Natural killer cell (primary cell): ENCODE results near the gene ATP6V1G2. TPM values are rescaled to one million over a fixed set of nuclear protein-coding genes. Genes with fewer than 3 reads are reported as not detected.
A peak's percentile ranks its signal among the peaks of the same experiment; 100 is the strongest.

Experiments
- ATAC-seq, 3 donors: fragments of 150-1000 bp in 2 of 3; fragments of 200-7000 bp in 1 of 3; cut with Tn5 transposase; 1 replicate in 1 of 3; 2 replicates in 2 of 3; pipeline ENCODE4 v1.10.0; 2021; ENCODE audit warnings: mild to moderate bottlenecking in 2 of 3, moderate library complexity in 2 of 3
- DNase-seq, 2 donors: peaks; one replicate each; pipeline versions ENCODE4 v3.0.0 to v3.0.0-alpha.2; 2013 to 2021; ENCODE audit warnings: mixed read lengths in 1 of 2
- H3K27ac ChIP-seq: one replicate; pipeline ENCODE4 v1.5.1; 2013; ENCODE audit warnings: mild to moderate bottlenecking, low read length
- H3K27me3 ChIP-seq: one replicate; pipeline ENCODE4 v1.6.1; 2013; ENCODE audit warnings: low read length; ENCODE audit not compliant: control insufficient read depth, insufficient read depth
- H3K36me3 ChIP-seq: one replicate; pipeline ENCODE4 v1.6.1; 2013; ENCODE audit warnings: low read length; ENCODE audit not compliant: control insufficient read depth, insufficient read depth
- H3K4me1 ChIP-seq: one replicate; pipeline ENCODE4 v1.6.1; 2013; ENCODE audit warnings: low read length; ENCODE audit not compliant: control insufficient read depth, insufficient read depth
- H3K4me3 ChIP-seq: one replicate; pipeline ENCODE4 v1.5.1; 2013; ENCODE audit warnings: low read length
- H3K9me3 ChIP-seq: one replicate; pipeline ENCODE4 v1.6.1; 2013; ENCODE audit warnings: low read length; ENCODE audit not compliant: control insufficient read depth, insufficient read depth
- H3K27ac Mint-ChIP-seq, 2 donors: one replicate each; pipeline ENCODE4 v1.8.0; 2022; ENCODE audit warnings: mild to moderate bottlenecking in 2 of 2, mixed read lengths in 2 of 2, moderate library complexity in 1 of 2
- H3K27me3 Mint-ChIP-seq, 2 donors: one replicate each; pipeline ENCODE4 v1.8.0; 2022; ENCODE audit warnings: low read depth in 2 of 2, mixed read lengths in 2 of 2
- H3K36me3 Mint-ChIP-seq: one replicate; pipeline ENCODE4 v1.8.0; 2022; ENCODE audit warnings: mixed read lengths
- H3K4me1 Mint-ChIP-seq, 2 donors: one replicate each; pipeline ENCODE4 v1.8.0; 2022; ENCODE audit warnings: mixed read lengths in 2 of 2
- H3K4me3 Mint-ChIP-seq: one replicate; pipeline ENCODE4 v1.8.0; 2022; ENCODE audit warnings: mild to moderate bottlenecking, moderate library complexity, mixed read lengths
- H3K9me3 Mint-ChIP-seq, 2 donors: one replicate each; pipeline ENCODE4 v1.8.0; 2022; ENCODE audit warnings: mixed read lengths in 2 of 2
- WGBS: methylation state at CpG from one replicate; pipeline ENCODE4 v1.1.7; 2013; ENCODE audit warnings: missing lambda C conversion rate; ENCODE audit not compliant: insufficient coverage; 5-methylcytosine and 5-hydroxymethylcytosine counted together
- intact Hi-C: fragments of 100-400 bp; cut with micrococcal nuclease; formaldehyde crosslinking; loops from one replicate; pipeline ENCODE4 v1.14.2; 2022
- total RNA-seq, 4 donors: library from RNA; stranded (reverse); fragments of 120-200 nt in 1 of 4; gene quantifications; one replicate each; pipeline versions ENCODE4 v1.2.3 to v1.2.4, GENCODE V29; 2013 to 2022
- TF ChIP-seq, protein P1 (sequence below): fragments of 200-600 bp; IDR thresholded peaks from one replicate; pipeline ENCODE4 v1.8.0; 2022; ENCODE audit warnings: antibody characterized with exemption

The ATP6V1G2 gene
- total RNA-seq, 3 donors from 2014 or later (not counting 1 experiment from before 2014, with no cell fraction given): 1.0 to 2.5 (median 2.1) TPM

DNA sequence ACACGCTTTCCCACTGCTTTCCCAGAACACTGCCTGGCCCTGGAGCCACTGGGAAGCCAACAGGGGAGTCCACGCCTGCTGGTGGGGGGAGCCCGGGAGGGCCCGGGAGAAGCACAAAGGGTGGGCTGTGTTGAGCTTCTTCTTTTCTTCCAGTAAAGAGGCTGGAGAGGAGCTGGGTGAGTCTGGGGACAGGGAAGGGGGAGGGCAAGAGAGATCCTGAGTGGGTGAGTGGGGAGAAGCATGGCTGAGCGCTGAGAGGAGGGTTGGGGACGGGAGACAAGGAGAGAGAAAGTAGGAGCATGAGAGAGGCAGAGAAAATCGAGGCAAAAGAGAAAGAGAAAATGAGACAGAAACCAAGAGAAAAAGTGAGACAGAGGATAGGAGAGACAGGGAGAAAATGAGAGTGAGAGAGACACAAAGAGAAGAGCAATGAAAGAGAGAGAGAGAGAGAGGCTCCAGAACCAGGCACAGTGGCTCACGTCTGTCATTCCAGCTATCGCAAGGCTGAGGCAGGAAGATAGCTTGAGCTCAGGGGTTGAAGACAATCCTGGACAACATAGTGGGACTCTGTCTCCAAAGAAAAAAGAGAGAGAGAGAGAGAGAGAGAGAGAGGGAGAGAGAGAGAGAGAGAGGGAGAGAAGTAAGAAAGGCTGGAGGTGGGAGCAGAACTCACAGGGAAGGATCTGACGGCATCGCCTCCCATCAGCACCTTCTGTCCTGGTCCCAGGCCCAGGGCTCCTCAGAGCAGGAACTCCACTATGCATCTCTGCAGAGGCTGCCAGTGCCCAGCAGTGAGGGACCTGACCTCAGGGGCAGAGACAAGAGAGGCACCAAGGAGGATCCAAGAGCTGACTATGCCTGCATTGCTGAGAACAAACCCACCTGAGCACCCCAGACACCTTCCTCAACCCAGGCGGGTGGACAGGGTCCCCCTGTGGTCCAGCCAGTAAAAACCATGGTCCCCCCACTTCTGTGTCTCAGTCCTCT is 41.7 kb upstream of the ATP6V1G2 start:
- DNase-seq (no peak), ATAC-seq (no peak)
- intact Hi-C loops: no loop called here
- peaks cover 3% of the 10 kb centered on the region for H3K36me3 ChIP-seq
- Mint-ChIP-seq H3K27ac (peak overlapping the region; percentile 79 to 87), H3K36me3 (no peaks in the 10 kb centered on the region), H3K4me3 (peak overlapping the region; percentile 74), H3K27me3 (no peaks in the 10 kb centered on the region), H3K9me3 (no peaks in the 10 kb centered on the region), H3K4me1 (peaks cover 57 to 70% of the 10 kb centered on the region in 2 donors)
- H3K4me1 ChIP-seq: peaks cover 95% of the 10 kb centered on the region
- 31% methylated on average over 11 of the region's 12 CpGs for WGBS
- H3K27me3 ChIP-seq: no peaks in the 10 kb centered on the region
- no peaks in the 10 kb centered on the region for H3K9me3 ChIP-seq
- peak overlapping the region; percentile 15 for H3K4me3 ChIP-seq
- TF ChIP-seq, protein P1, sequence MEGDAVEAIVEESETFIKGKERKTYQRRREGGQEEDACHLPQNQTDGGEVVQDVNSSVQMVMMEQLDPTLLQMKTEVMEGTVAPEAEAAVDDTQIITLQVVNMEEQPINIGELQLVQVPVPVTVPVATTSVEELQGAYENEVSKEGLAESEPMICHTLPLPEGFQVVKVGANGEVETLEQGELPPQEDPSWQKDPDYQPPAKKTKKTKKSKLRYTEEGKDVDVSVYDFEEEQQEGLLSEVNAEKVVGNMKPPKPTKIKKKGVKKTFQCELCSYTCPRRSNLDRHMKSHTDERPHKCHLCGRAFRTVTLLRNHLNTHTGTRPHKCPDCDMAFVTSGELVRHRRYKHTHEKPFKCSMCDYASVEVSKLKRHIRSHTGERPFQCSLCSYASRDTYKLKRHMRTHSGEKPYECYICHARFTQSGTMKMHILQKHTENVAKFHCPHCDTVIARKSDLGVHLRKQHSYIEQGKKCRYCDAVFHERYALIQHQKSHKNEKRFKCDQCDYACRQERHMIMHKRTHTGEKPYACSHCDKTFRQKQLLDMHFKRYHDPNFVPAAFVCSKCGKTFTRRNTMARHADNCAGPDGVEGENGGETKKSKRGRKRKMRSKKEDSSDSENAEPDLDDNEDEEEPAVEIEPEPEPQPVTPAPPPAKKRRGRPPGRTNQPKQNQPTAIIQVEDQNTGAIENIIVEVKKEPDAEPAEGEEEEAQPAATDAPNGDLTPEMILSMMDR: no peak
- peak overlapping the region; percentile 77 for H3K27ac ChIP-seq

DNA sequence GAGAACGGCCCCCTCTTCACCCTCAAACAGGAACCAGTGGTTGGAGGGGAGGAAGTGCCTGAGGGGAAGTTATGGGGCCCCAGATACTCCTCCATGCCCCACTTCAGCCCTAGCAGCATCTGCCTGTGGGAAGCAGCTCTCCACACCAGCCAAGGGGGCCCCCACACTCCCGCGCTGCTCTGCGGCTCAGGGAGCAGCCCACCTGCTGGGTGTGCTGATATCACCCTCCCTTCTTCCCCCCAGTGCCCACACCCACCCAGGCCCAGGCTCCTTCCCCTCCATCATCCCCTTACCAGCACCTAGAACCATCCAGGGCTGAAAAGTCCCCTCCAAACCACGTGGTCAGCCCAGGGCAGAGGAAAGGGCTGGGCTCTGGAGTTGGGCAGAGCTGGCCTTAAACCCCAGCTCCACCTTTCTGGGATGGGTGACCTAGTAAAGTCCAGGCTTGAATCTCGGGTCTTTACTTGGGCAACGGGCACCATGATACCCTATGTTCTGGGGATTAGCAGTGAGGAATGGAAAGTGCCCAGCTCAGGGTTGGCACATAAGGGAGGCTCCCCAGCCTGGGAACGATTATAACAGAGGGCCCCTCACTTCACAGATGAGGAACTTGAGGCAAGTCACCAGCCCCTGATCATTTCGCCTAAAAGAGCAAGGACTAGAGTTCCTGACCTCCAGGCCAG is 40.3 kb upstream of the ATP6V1G2 start:
- Histone ChIP-seq H3K27me3 (no peaks in the 10 kb centered on the region), H3K36me3 (peaks cover 3% of the 10 kb centered on the region), H3K4me1 (peaks cover 95% of the 10 kb centered on the region), H3K4me3 (peak overlapping the region; percentile 28), H3K27ac (peak overlapping the region; percentile 77), H3K9me3 (no peaks in the 10 kb centered on the region)
- ATAC-seq (peak; percentile 58 to 77 (median 64)), DNase-seq (peak in 1 of 2 donors; percentile 65)
- H3K4me3 Mint-ChIP-seq: peak overlapping the region; percentile 69
- H3K9me3 Mint-ChIP-seq: no peaks in the 10 kb centered on the region
- peaks cover 62 to 72% of the 10 kb centered on the region in 2 donors for H3K4me1 Mint-ChIP-seq
- peak overlapping the region; percentile 79 to 87 for H3K27ac Mint-ChIP-seq
- WGBS: 12% methylated on average over 8 of the region's 9 CpGs
- TF ChIP-seq, protein P1: no peak
- intact Hi-C loops: no loop called here
- H3K27me3 Mint-ChIP-seq: no peaks in the 10 kb centered on the region
- H3K36me3 Mint-ChIP-seq: no peaks in the 10 kb centered on the region

DNA sequence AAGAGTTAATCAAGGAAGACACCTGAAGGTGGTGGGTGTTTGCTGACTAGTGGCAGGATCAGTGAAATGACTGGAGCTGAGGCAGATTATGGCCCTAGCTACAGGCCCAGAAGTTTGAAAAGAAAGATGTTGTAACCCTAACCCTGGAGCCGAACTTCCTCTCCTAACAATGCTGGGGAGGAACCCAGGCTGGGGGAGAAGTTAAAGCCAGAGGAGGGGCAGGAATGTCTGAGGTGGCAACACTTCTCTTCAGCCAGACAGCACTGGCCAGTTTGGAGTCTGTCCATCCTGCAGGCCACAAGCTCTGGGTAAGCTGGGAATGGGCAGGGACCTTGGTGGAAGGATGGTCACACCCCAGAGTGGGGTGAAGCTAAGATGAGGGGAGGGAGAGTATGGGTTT is 39.6 kb upstream of the ATP6V1G2 start, which contains the start of gene LST1:
Gene LST1, plus strand, starts transcription at position 270 of the 400 bp plus-strand sequence. CDS start 1,023 bp downstream, outside the sequence.
- H3K9me3 Mint-ChIP-seq: no peaks in the 10 kb centered on the region
- H3K36me3 Mint-ChIP-seq: no peaks in the 10 kb centered on the region
- no peaks in the 10 kb centered on the region for H3K27me3 Mint-ChIP-seq
- Histone ChIP-seq H3K27me3 (no peaks in the 10 kb centered on the region), H3K9me3 (no peaks in the 10 kb centered on the region), H3K4me1 (peaks cover 88% of the 10 kb centered on the region), H3K27ac (peak within 1 kb of the TSS; percentile 77), H3K4me3 (peak within 1 kb of the TSS; percentile 28), H3K36me3 (peaks cover 3% of the 10 kb centered on the region)
- DNase-seq (no peak), ATAC-seq (no peak)
- WGBS: no CpG with 5 or more reads among the region's 1 CpG
- peaks cover 69 to 79% of the 10 kb centered on the region in 2 donors for H3K4me1 Mint-ChIP-seq
- intact Hi-C loops: no loop called here
- peak within 1 kb of the TSS; percentile 79 to 87 for H3K27ac Mint-ChIP-seq
- TF ChIP-seq, protein P1: no peak
- H3K4me3 Mint-ChIP-seq: peak within 1 kb of the TSS; percentile 69
